ENCODE data around the gene NUDT16L1. TPM values are rescaled to one million over a fixed set of nuclear protein-coding genes. Genes with fewer than 3 reads are reported as not detected.

Gene NUDT16L1
- total RNA-seq (2014; rRNA removed; shearing (Covaris generic)) (14.9 and 17.8 TPM in 2 replicates), total RNA-seq (2022) (15.9 and 18.9 TPM in 2 replicates), Bru-seq, nascent RNA (percentile 52 among the genes with signal in this experiment), BruChase-seq, experiment 1, labeled RNA remaining after a 6-hour chase (percentile 64 among the genes with signal in this experiment), BruChase-seq, experiment 2, labeled RNA remaining after a 2-hour chase (percentile 61 among the genes with signal in this experiment)
- long read RNA-seq, transcript NUDT16L1-201 (3 exons, 1,349 nt), result major isoform, 19 of 29 reads
- long read RNA-seq, partial matches to known transcripts, result 0 of 29 reads
- long read RNA-seq, other reads (novel, unspliced or antisense), result 4 of 29 reads

DNA sequence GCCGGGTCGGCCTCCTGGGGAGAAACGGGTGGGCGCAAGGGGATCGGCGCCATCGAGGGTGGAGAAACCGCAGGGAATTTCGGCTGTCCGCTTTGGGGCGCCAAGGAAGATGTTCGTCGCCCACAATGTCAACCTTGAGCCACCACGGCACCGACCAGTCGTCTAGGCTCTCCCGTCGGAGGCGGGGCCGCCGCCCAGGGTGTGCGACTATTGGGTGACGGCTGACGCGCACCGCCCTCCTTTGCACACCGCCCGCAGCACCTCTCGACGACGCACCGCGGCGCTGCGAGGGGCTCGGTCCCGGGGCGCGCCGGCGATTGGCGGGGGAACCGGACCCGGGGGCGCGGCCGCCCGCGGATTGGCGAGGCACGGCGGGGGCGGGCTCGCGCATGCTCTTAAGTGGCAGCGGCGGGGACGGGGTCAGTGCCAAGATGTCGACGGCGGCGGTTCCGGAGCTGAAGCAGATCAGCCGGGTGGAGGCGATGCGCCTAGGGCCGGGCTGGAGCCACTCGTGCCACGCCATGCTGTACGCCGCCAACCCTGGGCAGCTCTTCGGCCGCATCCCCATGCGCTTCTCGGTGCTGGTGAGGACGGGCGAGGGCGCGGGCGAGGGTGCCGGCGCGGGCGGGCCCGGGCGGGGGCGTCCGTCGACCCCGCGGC lies at the start of gene NUDT16L1:
NUDT16L1 (plus strand) TSS at position 267 of the 660 bp plus-strand sequence; CDS start at position 432, 165 bp downstream.
- no TSS peak for BruUV-seq (replicated peaks)
- Histone ChIP-seq H2AFZ (ENCODE audit: low read length) (peak within 1 kb of the TSS; percentile 59), H3K4me1 (ENCODE audit: insufficient read depth, low read length, poor library complexity, severe bottlenecking) (peaks cover 12% of the 10 kb centered on the region), H3K4me2 (ENCODE audit: low read length) (peak within 1 kb of the TSS; percentile 93), H4K20me1 (ENCODE audit: insufficient read depth, low read length) (0 out of 2 replicates have a peak, but pooled peaks cover 4% of the 10 kb centered on the region), H3K79me2 (ENCODE audit: insufficient read depth, low read depth, low read length) (no peaks in the 10 kb centered on the region), H3K9me2 (ENCODE audit: insufficient read depth, low read length) (no peaks in the 10 kb centered on the region), H3K9me3 (ENCODE audit: low read length) (no peaks in the 10 kb centered on the region), H3K4me3 (ENCODE audit: low read depth, low read length, poor library complexity, severe bottlenecking) (peak within 1 kb of the TSS; percentile 90), H3K36me3 (ENCODE audit: insufficient read depth, low read length) (peaks cover 29% of the 10 kb centered on the region; the same call in 1 of the 2 replicates), H3K27ac (ENCODE audit: low read depth, low read length, poor library complexity, severe bottlenecking) (peak within 1 kb of the TSS; percentile 44)
- intact Hi-C loops (cut with micrococcal nuclease; ENCODE audit: unreplicated experiment), result loop anchor here (2.0 kb wide), 1 partner anchor 41 kb away; the partner anchor contains the start of genes ANKS3 and DNAAF8
- DNase-seq (ENCODE audit: low spot score), result peak; percentile 97
- no peak for TF ChIP-seq EZH2phosphoT487 (IDR thresholded peaks at IDR 0.05; ENCODE audit: borderline replicate concordance, low read depth, low read length)
- TF ChIP-seq, protein P1, sequence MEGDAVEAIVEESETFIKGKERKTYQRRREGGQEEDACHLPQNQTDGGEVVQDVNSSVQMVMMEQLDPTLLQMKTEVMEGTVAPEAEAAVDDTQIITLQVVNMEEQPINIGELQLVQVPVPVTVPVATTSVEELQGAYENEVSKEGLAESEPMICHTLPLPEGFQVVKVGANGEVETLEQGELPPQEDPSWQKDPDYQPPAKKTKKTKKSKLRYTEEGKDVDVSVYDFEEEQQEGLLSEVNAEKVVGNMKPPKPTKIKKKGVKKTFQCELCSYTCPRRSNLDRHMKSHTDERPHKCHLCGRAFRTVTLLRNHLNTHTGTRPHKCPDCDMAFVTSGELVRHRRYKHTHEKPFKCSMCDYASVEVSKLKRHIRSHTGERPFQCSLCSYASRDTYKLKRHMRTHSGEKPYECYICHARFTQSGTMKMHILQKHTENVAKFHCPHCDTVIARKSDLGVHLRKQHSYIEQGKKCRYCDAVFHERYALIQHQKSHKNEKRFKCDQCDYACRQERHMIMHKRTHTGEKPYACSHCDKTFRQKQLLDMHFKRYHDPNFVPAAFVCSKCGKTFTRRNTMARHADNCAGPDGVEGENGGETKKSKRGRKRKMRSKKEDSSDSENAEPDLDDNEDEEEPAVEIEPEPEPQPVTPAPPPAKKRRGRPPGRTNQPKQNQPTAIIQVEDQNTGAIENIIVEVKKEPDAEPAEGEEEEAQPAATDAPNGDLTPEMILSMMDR (conservative IDR thresholded peaks at IDR 0.05; ENCODE audit: low read length), result 0 out of 2 replicates have a peak, but pooled peaks have one; percentile 36
- ChIA-PET CTCF (ENCODE audit: unreplicated experiment) (no interaction called here), POLR2A (interaction anchor here (0.5 kb wide), 1 partner anchor 368 kb away, joined by 4 read pairs; no protein-coding TSS in a partner anchor)

DNA sequence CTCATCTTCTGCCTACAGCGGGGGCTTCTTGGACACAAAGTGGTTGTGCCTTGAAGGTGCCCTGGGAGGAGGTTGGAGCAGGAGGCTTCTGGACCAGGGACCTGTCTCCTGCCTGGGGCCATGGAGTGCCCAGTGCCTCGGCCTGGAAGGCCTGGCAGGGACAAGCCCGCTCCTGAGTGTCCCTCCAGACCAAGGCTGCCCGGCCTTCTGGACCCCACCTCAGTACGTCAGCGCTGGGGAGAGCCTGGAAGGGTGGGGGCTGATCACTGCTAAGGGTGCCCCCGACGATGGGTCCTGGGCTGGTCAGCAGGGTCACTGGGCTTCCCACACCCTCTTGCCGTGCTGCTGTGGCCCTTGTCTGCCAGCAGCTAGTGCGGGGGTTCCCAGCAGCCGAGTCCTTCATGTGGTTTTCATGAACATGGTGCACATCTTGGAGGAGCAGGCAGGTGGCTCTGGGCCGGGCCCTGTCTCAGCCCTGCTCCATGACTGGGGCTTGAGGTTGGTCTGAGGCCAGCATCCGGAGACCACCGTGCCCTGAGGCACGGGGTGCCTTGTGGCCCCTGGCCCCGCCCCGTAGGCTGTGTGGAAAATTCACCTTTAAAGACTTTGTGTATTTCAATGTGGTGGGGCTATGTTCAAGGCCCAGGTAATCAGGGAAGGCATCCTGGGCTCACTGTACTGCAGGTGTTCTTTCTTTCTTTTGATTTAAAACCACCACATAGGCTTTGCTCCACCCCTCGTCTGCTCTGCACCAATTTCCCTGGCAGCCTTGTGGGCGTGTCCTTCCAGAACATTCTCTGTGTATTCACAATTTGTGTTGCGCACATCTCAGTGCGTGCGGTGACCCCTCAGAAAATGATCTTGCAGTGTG lies 46.4 kb upstream of the NUDT16L1 start:
- intact Hi-C loops (cut with micrococcal nuclease; ENCODE audit: unreplicated experiment), result no loop called here
- Histone ChIP-seq H3K9me2 (ENCODE audit: insufficient read depth, low read length) (no peaks in the 10 kb centered on the region), H3K27ac (ENCODE audit: low read depth, low read length, poor library complexity, severe bottlenecking) (no peak overlapping the region), H3K4me2 (ENCODE audit: low read length) (no peak overlapping the region), H3K4me1 (ENCODE audit: insufficient read depth, low read length, poor library complexity, severe bottlenecking) (no peaks in the 10 kb centered on the region), H4K20me1 (ENCODE audit: insufficient read depth, low read length) (no peaks in the 10 kb centered on the region), H3K36me3 (ENCODE audit: insufficient read depth, low read length) (peaks cover 10% of the 10 kb centered on the region; the same call in 1 of the 2 replicates), H3K79me2 (ENCODE audit: insufficient read depth, low read depth, low read length) (no peaks in the 10 kb centered on the region), H3K9me3 (ENCODE audit: low read length) (no peaks in the 10 kb centered on the region), H2AFZ (ENCODE audit: low read length) (no peak overlapping the region), H3K4me3 (ENCODE audit: low read depth, low read length, poor library complexity, severe bottlenecking) (no peak overlapping the region)
- no peak for TF ChIP-seq EZH2phosphoT487 (IDR thresholded peaks at IDR 0.05; ENCODE audit: borderline replicate concordance, low read depth, low read length)
- TF ChIP-seq, protein P1 (conservative IDR thresholded peaks at IDR 0.05; ENCODE audit: low read length), result no peak
- POLR2A ChIA-PET, result no interaction called here
- CTCF ChIA-PET (ENCODE audit: unreplicated experiment), result no interaction called here
- DNase-seq (ENCODE audit: low spot score), result no peak
- no TSS peak for BruUV-seq (replicated peaks)
